RWPE1 (cell line): Measurements from ENCODE around the gene MRTFB.

Experiments used
- CTCF ChIA-PET: fragments of 350-600 bp; sonication (Branson Sonifier 250); formaldehyde crosslinking; extraction: SDS; loops from one replicate; lab custom pipeline; 2021; lab: Yijun Ruan, JAX
- POLR2A ChIA-PET: fragments of 400-600 bp; formaldehyde crosslinking; extraction: SDS; loops from one replicate; lab custom pipeline; 2020; ENCODE audit warnings: antibody characterized with exemption; ENCODE audit not compliant: low non-redundant PET; lab: Yijun Ruan, JAX
- DNase-seq: peaks from one replicate; pipeline ENCODE4 v3.0.0; 2012; ENCODE audit warnings: low spot score
- H3K27ac ChIP-seq: fragments of 450-650 bp; 2 replicates; pipeline ENCODE4 v1.5.1; 2017
- CTCF ChIP-seq: fragments of 450-650 bp; conservative IDR thresholded peaks from 2 replicates; pipeline ENCODE4 v1.5.1; 2017; ENCODE audit warnings: low read depth, mild to moderate bottlenecking

MRTFB gene

GRCh38 chr16:14252860-14253259, 181.7 kb downstream of the MRTFB start:
- ChIA-PET CTCF (no interaction called here), POLR2A (no interaction called here)
- TF ChIP-seq CTCF = no peak
- no peak for DNase-seq
- no peak overlapping the region for H3K27ac ChIP-seq

DNA sequence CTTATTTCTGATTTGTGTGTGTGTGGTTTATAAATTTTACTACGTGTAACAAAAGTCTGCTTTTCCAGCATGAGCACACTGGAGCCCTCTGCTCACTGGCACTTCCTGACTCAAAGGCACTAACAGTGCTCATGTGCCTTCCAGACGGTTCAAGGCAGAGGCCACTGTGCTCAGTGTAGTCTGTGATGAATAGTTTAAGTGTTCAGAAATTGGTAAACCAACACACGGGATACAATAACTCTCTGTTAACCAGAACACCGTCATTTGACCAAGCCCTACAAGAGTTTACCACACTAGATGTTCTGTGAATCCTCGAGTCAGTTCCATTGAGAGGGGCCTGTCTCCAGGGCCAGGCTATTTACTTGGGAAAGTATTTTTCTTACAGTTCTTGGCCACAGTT, 191.9 kb downstream of the MRTFB start:
- no peak overlapping the region for H3K27ac ChIP-seq
- CTCF ChIA-PET = no interaction called here
- POLR2A ChIA-PET = no interaction called here
- DNase-seq = no peak
- TF ChIP-seq CTCF = no peak

DNA sequence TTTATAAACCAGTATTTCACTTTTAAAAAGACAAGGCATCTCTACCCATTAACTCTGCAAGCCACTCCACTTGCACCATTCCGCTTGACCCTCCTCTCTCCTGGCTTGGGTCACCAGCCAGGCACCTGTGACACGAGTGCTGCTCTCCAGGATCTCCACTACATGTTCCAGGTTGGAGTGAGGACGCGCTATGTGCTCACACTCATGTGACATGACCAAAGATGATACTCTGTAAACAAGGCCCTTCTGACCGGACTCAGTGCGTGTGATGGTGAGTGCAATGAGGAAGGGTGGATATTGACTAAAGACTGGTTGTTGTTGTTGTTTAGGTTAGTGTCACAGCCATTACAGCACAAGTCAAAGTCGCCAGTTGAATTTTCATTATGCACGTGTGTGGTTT, 192.7 kb downstream of the MRTFB start:
- CTCF ChIA-PET = no interaction called here
- no peak for TF ChIP-seq CTCF
- DNase-seq = no peak
- H3K27ac ChIP-seq = no peak overlapping the region
- POLR2A ChIA-PET = no interaction called here

GRCh38 chr16:14264327-14264943, 193.3 kb downstream of the MRTFB start:
- DNase-seq = no peak
- no peak for TF ChIP-seq CTCF
- ChIA-PET POLR2A (no interaction called here), CTCF (no interaction called here)
- no peak overlapping the region for H3K27ac ChIP-seq

GRCh38 chr16:14268073-14268472, 197.0 kb downstream of the MRTFB start:
- CTCF ChIA-PET = no interaction called here
- no peak overlapping the region for H3K27ac ChIP-seq
- TF ChIP-seq CTCF = no peak
- no peak for DNase-seq
- POLR2A ChIA-PET = no interaction called here

DNA sequence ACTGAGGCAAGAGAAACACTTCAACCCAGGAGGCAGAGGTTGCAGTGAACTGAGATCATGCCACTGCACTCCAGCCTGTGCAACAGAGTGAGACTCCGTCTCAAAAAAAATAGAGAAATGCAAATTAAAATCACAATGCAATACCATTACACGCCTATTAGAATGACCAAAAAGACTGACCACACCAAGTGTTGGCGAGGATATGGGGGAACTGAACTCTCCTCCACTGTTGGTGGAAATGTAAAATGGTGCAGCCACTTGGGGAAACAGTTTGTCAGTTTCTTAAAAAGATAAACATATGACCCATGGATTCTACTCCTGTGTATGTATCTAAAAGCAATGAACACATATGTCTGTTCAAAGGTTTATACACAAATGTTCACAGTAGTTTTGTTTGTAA, 204.8 kb downstream of the MRTFB start:
- ChIA-PET CTCF (no interaction called here), POLR2A (no interaction called here)
- no peak for TF ChIP-seq CTCF
- H3K27ac ChIP-seq = no peak overlapping the region
- no peak for DNase-seq

DNA sequence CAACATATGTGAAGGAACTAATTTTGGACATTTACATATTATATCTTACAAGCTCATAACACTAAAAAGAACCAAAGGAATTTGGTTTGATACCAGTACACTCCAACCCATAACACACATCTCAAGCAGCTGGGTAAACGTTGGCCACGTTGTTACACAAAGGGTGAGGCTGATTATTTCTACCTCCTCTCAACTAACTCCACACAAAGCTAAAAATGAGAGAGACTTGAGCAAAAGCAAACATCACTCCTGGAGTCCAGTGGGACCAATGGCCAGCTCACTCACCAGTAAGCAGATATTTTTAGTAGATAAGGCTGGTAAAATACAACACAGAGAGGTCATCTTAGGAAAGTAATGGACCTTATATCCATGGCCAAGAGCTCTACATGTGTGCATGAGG, 207.6 kb downstream of the MRTFB start:
- POLR2A ChIA-PET = no interaction called here
- TF ChIP-seq CTCF = no peak
- no peak for DNase-seq
- CTCF ChIA-PET = interaction anchor here (0.6 kb wide), 1 partner anchor 365 kb away, joined by 6 read pairs; no protein-coding TSS in a partner anchor
- no peak overlapping the region for H3K27ac ChIP-seq
